C4-2B (cell line): ENCODE data around the gene ACBD6.

Experiments used
- H3K27ac ChIP-seq: fragments of 450-650 bp; 2 replicates; pipeline ENCODE4 v1.5.1; 2017
- CTCF ChIP-seq: fragments of 450-650 bp; conservative IDR thresholded peaks from 2 replicates; pipeline ENCODE4 v1.5.1; 2017; ENCODE audit warnings: mild to moderate bottlenecking
- ZFX ChIP-seq: fragments of 450-650 bp; IDR thresholded peaks from 2 replicates; pipeline ENCODE4 v1.6.1; 2017

ACBD6 gene

GRCh38 chr1:180380259-180381183 is 121.9 kb downstream of the ACBD6 start:
- H3K27ac ChIP-seq = no peak overlapping the region

DNA sequence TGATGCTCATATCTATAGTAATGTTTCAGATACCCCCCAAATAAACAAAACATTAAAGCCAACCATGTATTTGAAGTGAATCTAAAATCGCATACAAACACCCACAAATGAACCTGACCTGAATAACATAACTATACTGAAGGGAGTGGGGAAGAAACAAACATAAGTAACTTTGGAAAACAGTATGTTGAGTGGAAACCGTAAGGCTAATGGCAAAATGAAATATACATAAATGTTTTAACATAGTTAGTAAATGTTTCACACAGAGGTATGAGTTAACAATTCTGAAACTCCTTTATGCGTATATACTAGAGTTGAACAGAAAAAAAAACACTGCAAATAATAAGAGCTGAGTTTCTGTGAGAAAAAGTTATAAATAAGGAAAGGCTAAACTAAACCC is 125.6 kb downstream of the ACBD6 start:
- TF ChIP-seq CTCF = no peak
- no peak for TF ChIP-seq ZFX
- H3K27ac ChIP-seq = no peak overlapping the region

More at GRCh38 chr1:180380259-180381183, 121.9 kb downstream of the ACBD6 start:
- TF ChIP-seq CTCF (no peak), ZFX (no peak)

- TF ChIP-seq CTCF (no peak), ZFX (no peak)
- H3K27ac ChIP-seq = no peak overlapping the region
Measured at GRCh38 chr1:180376253-180376652, 126.1 kb downstream of the ACBD6 start.

DNA sequence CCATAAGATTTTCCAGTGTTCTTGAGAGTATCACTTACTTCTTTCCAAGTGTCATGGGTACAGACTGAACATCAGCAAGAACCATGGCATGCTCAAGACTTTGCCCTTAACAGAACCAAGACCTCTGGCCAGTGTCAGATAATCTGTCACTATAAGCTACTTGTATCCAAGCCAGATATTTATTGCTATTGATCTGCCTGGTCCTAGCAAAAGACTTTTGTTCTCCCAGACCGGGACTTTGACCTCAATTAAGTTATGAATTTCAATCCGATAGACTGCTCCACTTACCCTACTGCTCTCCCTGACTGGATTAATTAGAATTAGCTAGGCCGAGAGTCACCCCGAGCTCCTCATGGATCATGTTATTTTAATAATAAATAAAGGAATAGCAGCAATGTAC is 129.6 kb downstream of the ACBD6 start:
- H3K27ac ChIP-seq = no peak overlapping the region
- TF ChIP-seq ZFX (no peak), CTCF (no peak)

DNA sequence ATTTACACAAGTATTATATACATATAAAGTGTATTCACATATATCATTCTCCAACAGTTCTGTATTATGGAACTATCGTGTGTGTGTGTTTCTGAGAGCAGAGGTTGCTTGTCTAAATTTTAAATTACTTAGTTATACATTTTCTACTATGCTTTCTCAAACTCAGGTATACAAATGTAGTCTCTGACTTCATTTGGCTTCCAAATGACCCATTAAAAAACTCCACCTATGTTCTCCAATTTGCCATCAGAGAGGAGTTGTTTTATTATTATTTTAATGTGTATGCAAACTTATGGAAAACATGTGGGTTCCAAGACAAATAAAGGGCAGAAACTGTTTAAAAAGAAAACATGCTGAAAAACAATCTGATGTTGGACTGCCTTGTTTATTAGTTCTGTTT is 131.8 kb downstream of the ACBD6 start:
- TF ChIP-seq CTCF (no peak), ZFX (no peak)
- no peak overlapping the region for H3K27ac ChIP-seq

- no peak overlapping the region for H3K27ac ChIP-seq
- no peak for TF ChIP-seq CTCF
- TF ChIP-seq ZFX = no peak
Measured at GRCh38 chr1:180370188-180370587, 132.2 kb downstream of the ACBD6 start.

- TF ChIP-seq ZFX (no peak), CTCF (no peak)
- no peak overlapping the region for H3K27ac ChIP-seq
Measured at GRCh38 chr1:180369061-180369460, 133.3 kb downstream of the ACBD6 start.
